ENCODE results near the gene RUNX2. TPM values are rescaled to one million over a fixed set of nuclear protein-coding genes. Genes with fewer than 3 reads are reported as not detected.

The RUNX2 gene
- polyA plus RNA-seq, 1 donor: 2.5 TPM

GRCh38 chr6:45351076-45351475, 22.9 kb downstream of the RUNX2 start:
- no peak for DNase-seq

DNA sequence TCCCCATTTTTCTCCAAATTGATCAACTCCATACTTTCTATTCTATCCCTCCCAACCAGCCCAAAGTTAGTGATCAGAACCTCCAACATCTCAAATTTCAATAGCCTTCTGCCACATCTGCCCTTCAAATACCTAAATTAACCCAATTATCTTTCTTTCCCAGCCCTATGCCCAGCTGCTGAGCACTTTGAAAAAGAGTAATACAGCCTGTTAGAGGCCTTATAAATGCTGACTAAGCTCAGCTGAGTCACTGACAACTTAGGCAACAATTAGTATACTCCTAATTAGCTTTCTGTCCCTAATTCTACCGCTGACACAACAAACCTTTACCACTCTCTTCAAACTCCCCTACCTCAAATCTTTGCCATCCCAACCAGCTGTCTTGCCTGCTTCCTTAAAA, 23.5 kb downstream of the RUNX2 start:
- DNase-seq: no peak

DNA sequence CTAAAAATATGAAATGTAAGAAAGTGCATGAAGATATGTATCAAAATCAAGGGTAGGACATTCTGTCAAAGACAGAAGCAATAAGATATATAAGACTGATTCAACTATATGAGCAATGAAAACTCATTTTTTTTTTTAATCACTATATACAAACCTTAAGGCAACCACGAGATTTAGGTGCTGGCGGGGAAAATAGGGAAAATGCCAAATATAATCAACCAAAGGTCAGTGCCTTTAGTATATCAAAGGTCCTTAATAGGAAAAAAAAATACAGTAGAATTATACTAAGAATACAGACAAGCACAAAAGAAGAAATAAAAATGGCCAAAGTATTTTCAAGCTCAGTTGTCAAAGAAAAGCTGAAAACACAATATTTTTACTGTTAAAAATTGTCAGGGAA, 25.5 kb downstream of the RUNX2 start:
- no peak for DNase-seq

- no peak for DNase-seq
These were observed 36.3 kb downstream of the RUNX2 start for GRCh38 chr6:45364466-45364865.

DNA sequence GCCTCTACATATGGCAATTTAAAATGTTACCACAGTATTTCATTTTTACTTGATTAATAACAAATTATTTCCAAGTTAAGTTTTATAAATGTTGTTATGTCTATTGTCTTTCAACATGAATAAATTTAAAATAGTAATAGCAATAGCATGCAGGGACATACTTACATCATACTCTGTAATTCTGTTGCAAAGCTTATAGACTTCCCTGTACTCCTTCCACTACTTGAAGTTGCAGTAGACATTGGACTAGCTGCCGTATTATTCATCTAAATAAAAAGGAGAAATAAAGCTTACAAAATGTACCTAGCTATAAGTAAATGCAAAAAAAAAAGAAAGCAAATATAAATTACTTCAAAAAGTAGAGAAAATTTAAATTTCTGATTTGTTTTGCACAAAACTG, 36.9 kb downstream of the RUNX2 start:
- no peak for DNase-seq

GRCh38 chr6:45366534-45366933, 38.4 kb downstream of the RUNX2 start:
- DNase-seq: no peak

GRCh38 chr6:45367999-45368398, 39.9 kb downstream of the RUNX2 start:
- DNase-seq: no peak

GRCh38 chr6:45369870-45370269, 41.7 kb downstream of the RUNX2 start:
- DNase-seq: no peak

GRCh38 chr6:45371924-45372573, 43.9 kb downstream of the RUNX2 start:
- no peak for DNase-seq

DNA sequence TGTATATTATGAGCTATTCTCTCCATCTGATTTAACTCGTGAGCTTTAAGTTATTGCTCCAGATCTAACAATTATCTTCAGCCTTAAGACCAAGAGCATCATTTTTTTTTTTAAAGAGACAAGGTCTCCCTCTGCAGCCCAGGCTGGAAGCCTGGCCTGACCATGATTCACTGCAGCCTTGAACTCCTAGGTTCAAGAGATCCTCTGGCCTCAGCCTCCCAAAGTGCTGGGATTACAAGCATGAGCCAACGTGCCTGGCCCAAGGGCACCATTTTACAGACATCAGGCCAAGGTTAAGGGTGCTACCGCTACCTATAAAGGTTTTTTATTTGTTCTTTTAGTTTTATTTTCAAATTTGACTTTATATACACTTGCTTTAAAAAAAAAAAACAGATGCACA, 47.3 kb downstream of the RUNX2 start:
- no peak for DNase-seq

- DNase-seq: no peak
These were observed 48.3 kb downstream of the RUNX2 start for GRCh38 chr6:45376310-45377042.

- DNase-seq: peak; percentile 64
These were observed 49.0 kb downstream of the RUNX2 start for GRCh38 chr6:45377043-45377553.

DNA sequence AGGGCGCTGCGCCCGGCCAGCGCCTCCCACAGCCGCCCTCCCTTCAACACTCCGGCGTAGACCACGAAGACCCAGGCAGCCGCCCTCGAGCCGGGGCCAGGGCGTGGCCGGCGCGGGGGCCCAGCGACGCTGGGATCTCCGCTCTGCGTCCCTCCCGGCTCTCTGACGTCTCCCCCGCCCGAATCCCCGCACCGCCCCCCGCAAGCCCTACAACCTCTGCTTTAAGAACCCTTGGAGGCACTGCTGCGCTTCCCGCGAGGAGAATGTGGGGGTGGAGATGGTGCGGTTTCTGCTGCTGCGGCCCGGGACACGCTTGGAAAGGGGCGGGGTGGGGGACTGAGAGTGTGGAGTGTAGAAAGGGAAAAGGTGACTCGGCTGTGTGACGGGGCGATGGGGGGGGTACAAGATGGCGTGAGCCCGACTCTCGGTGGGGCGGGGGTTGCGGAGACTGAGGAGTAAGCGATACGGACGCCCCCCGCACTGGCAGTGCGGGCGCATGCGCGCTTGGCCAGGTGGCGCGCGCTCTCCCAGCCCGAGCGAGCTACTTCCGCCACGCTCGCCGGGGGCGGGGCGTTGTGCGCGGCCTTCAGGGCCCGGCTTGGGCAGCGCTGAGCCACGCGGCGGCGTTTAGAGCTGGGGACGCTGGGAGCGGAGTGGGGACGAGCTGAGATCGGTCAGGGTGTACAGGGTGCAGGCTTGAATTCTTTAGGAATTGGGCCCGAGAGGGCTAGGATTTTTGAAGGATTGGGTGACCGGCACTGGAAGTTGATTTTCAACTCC, 49.6 kb downstream of the RUNX2 start, which contains the start of gene SUPT3H:
SUPT3H (minus strand) TSS at position 381 of the 780 bp plus-strand sequence.
- DNase-seq: peak; percentile 95

DNA sequence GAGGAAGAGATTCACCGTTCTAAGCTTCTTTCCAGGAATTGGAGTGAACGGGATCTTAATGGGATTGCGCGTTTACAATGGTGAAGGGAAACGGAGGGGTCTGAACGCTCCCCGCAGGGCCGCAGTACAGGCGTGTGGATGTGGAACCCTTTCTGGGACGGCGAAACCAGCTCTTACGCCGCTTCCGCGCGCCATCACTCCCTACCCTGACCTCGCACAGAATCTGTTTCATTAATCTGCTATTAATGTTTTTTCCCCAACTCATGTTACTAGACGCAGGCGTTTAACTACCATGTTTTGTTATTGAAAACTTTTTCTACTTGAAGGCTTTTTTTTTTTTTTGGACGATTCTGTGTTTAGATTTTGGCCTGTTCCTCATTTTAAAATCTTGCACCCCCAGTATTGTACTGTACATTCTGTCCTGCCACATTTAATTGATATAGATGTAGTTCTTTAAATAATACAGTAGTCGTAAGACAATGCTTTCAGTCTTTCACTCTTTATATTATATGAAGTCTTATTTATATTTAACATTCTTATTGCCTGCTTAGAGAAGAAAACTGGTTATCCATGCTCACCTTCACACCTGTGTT, 50.3 kb downstream of the RUNX2 start:
- DNase-seq: no peak

GRCh38 chr6:45382391-45382790, 54.3 kb downstream of the RUNX2 start:
- no peak for DNase-seq

GRCh38 chr6:45386501-45386900, 58.4 kb downstream of the RUNX2 start:
- no peak for DNase-seq

DNA sequence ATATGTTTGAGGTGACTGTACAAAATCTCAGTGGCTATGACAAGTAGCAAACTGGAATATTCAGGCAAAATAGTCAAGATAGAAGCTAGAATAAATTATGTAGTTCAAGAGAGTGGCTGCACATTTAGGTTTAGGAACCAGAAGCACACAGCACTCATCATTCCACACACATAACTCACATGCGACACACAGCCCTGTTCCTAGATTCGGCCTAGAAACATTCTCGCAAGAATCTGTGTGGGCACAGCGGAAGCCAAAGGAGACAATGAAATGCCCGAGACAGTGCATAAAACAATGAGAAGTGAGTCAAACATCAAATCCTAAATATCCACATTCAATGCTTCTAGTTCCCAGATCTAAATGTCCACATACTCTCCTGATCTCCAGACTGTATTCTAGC, 59.1 kb downstream of the RUNX2 start:
- no peak for DNase-seq

DNA sequence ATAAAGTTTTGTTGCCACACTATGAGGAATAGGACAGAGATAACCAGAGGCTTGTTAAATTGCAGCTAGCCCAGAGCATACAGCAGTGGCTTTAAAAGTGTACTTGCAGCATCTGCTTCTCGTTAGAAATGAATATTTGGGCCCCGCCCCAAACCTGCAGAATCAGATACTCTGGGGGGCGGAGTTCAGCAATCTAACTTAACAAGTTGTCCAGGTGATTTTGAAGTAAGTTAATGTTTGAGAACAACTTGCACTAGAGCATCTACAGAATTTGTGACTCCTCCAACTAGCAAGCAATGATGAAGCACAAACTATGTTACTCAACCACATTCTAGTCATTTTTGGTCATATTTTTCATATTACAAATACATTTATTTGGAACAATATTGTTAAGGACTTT, 60.2 kb downstream of the RUNX2 start:
- no peak for DNase-seq

DNA sequence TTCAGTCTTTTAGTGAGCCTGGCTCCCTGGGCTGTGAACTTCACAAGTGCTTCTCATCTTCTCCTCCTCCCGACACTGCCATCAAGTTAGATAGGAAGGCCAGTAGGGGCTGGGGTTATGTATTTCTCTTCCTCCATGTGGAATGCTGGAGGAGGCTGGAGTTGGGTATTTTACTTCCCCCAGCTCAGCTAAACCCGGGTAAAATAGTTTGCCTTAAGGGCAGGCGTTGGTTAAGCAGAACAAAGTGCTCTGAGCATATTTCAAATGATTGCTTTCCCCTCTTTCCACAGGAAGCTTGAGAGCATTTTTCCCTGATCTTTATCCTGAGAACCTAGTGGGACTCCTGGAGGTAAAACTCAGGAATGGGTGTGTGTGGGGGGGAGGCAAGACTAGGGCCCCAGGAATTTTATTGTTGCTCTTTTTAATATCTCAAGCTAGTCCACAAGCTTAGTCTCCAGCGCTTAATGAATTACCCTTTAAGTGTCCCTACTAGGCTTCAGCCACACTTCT, 66.5 kb downstream of the RUNX2 start:
- DNase-seq: no peak

DNA sequence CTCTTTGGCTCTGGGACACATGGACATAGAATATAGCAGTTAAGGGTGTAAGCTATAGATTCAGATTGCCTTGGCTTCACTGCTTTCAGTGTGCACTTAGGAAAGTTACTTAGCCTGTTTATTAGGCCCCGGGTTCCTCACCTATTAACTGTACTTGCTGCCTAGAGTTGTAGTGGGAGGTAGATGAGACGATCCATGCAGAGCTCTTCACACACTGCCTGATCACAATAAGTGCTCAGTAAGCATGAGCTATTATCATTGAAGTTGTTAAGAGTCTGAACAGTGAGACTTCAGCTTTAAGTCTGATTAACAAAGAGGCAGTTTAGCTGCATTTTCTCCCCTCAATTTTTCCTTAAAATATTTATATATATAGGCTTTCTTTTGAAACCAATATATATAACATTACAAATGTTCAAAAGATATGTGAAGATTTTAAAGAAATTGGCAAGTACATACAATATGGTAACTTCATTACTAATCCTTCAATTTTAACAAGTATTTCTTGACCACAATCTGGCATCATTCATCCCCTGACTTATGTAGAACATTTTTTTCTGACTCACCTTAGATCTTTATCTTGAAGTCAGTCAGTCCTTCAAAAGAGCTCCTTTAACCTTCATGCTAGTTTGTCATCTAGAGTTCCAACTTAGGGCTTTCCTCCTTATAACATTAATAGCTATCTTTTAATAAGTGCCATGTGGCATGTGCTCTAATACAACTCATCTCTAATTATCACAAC, 70.1 kb downstream of the RUNX2 start:
- no peak for DNase-seq

- no peak for DNase-seq
These were observed 71.9 kb downstream of the RUNX2 start for GRCh38 chr6:45400021-45400420.

DNA sequence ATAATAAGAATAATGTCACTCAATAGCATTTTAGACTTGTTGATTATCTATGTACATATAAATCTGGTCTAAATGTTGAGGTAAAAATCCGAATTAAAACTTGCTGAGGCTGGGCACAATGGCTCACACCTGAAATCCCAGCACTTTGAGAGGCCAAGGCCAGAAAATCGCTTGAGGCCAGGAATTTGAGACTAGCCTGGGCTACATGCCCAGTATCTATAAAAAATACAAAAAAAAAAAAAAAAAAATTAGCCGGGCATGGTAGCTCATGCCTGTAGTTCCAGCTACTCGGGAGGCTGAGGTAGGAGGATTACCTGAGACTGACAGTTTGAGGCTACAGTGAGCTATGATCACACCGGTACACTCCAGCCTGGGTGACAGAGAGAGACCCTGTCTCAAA, 83.8 kb downstream of the RUNX2 start:
- no peak for DNase-seq
